Thoracic aorta (tissue), 2 donors: Measurements from ENCODE around the gene FMO4. TPM values are rescaled to one million over a fixed set of nuclear protein-coding genes. Genes with fewer than 3 reads are reported as not detected.
"Not testable (repeated sequence)": the region's sequence is repeated elsewhere in the genome, so short reads cannot be mapped to it uniquely, and the experiment has no call there.

Experiments
- ATAC-seq: fragments of 150-250 bp; one replicate; pipeline ENCODE4 v1.8.0; 2017; ENCODE audit warnings: low read depth; ENCODE audit not compliant: insufficient number of reproducible peaks, low FRiP score
- DNase-seq: peaks from one replicate; pipeline ENCODE4 v3.0.0-alpha.2; 2020; ENCODE audit warnings: low spot score
- H3K27ac ChIP-seq, 2 donors: fragments of 200-600 bp; sonication (generic); 1 replicate in 1 of 2; 2 replicates in 1 of 2; pipeline ENCODE4 v1.5.1; 2016; ENCODE audit warnings: mild to moderate bottlenecking in 2 of 2, moderate library complexity in 2 of 2
- H3K27me3 ChIP-seq: fragments of 200-600 bp; sonication (generic); replicated peaks from 2 replicates; pipeline ENCODE4 v1.6.0; 2016; ENCODE audit warnings: mild to moderate bottlenecking; ENCODE audit not compliant: insufficient read depth
- H3K36me3 ChIP-seq: fragments of 200-600 bp; sonication (generic); one replicate; pipeline ENCODE4 v1.5.1; 2016
- H3K4me1 ChIP-seq, 2 donors: fragments of 200-600 bp; sonication (generic); 1 replicate in 1 of 2; 2 replicates in 1 of 2; pipeline versions ENCODE4 v1.5.1 to v1.6.0; 2016; ENCODE audit warnings: low read depth in 2 of 2, mild to moderate bottlenecking in 1 of 2; ENCODE audit not compliant: control insufficient read depth in 1 of 2
- H3K4me3 ChIP-seq: fragments of 200-600 bp; sonication (generic); 2 replicates; pipeline ENCODE4 v1.5.1; 2016; ENCODE audit warnings: mild to moderate bottlenecking
- H3K9me3 ChIP-seq: fragments of 200-600 bp; sonication (generic); 2 replicates; pipeline ENCODE4 v1.5.1; 2016
- total RNA-seq, 2 donors: library from RNA; depleted of rRNA; stranded (reverse); fragments of >200 nt; gene quantifications; one replicate each; pipeline versions ENCODE4 v1.1.0 to v1.2.3, GENCODE V29; 2016
- TF ChIP-seq, protein P1 (sequence below): fragments of 200-600 bp; sonication (generic); IDR thresholded peaks from one replicate; pipeline ENCODE4 v1.5.1; 2019; ENCODE audit warnings: antibody characterized with exemption

FMO4 gene
- total RNA-seq, 2 donors from 2014 or later = 10.6 to 13.8 TPM

DNA sequence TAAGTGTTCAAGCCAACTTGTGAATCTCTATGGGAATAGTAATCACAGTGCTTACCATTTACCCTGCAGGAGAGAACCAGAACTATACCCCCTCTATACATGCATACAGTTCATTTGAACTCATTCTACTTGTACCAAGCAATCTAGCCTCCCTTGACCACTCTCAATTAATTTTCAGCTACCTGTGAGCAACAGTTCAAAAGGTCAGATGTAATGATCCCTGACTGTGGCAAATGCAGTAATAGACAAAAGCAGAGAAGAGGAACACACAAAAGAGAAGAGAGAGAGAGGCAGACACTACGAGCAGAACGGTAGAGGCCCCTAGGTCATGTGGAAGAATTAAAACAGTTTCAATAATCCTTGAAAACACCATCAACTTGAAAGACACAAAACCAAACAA lies 52.8 kb downstream of the FMO4 start:
- H3K27ac ChIP-seq = no peak overlapping the region
- H3K36me3 ChIP-seq = no peaks in the 10 kb centered on the region
- no peak for DNase-seq
- no peaks in the 10 kb centered on the region for H3K27me3 ChIP-seq
- no peak overlapping the region for H3K4me3 ChIP-seq
- TF ChIP-seq, protein P1, sequence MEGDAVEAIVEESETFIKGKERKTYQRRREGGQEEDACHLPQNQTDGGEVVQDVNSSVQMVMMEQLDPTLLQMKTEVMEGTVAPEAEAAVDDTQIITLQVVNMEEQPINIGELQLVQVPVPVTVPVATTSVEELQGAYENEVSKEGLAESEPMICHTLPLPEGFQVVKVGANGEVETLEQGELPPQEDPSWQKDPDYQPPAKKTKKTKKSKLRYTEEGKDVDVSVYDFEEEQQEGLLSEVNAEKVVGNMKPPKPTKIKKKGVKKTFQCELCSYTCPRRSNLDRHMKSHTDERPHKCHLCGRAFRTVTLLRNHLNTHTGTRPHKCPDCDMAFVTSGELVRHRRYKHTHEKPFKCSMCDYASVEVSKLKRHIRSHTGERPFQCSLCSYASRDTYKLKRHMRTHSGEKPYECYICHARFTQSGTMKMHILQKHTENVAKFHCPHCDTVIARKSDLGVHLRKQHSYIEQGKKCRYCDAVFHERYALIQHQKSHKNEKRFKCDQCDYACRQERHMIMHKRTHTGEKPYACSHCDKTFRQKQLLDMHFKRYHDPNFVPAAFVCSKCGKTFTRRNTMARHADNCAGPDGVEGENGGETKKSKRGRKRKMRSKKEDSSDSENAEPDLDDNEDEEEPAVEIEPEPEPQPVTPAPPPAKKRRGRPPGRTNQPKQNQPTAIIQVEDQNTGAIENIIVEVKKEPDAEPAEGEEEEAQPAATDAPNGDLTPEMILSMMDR = no peak
- ATAC-seq = no peak
- no peaks in the 10 kb centered on the region for H3K9me3 ChIP-seq
- H3K4me1 ChIP-seq = peaks cover 9 to 38% of the 10 kb centered on the region in 2 donors

DNA sequence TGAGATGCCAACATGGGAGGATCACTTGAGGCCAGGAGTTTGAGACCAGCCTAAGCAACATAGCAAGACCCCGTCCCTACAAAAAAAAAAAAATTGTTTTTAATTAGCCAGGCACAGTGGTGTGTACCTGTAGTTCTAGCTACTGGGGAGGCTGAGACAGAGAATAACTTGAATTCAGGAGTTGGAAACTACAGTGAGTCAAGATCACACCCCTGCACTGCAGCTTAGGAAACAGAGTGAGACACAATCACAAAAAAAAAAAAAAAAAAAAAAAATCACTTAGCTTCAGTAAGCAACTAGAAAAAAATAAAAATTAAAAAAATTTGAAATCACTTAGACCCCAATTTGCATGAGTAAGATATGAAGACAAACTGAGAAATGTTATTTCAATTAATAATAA lies 53.5 kb downstream of the FMO4 start:
- Histone ChIP-seq H3K27ac (peak overlapping the region in 1 of 2 donors; percentile 41), H3K4me3 (no peak overlapping the region), H3K27me3 (no peaks in the 10 kb centered on the region), H3K9me3 (no peaks in the 10 kb centered on the region), H3K36me3 (no peaks in the 10 kb centered on the region), H3K4me1 (peaks cover 13 to 44% of the 10 kb centered on the region in 2 donors)
- TF ChIP-seq, protein P1 = no peak
- ATAC-seq (no peak), DNase-seq (no peak)

DNA sequence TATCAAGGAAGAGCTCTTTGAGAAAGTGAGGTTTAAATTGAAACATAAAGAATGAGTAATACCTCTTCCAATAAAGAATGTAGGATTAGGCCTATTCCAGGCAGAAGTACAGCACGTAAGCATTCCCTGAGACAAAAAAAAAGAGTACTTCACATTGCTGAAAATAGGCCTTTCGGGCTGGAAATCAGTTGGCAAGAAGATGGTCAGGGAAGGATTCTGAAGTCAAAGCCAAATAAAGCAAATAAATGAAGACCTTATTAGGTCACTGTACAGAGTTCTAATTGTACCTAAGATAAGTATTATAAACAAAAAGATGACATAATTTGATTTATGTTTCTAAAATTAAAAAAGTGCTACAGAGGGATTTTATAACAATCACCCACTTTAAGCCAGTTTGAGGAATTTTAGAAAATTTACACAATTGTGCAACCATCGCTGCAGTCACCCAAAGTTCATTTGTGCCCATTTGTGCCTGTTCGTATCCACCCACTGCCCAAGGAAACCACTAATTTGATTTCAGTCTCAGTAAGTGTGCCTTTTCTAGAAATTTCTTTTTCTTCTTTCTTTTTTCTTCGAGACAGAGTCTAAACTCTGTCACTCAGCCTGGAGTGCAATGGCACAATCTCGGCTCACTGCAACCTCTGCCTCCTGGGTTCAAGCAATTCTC lies 58.6 kb downstream of the FMO4 start:
- Histone ChIP-seq H3K4me1 (peaks cover 13 to 39% of the 10 kb centered on the region in 2 donors), H3K4me3 (no peak overlapping the region), H3K36me3 (no peaks in the 10 kb centered on the region), H3K27me3 (no peaks in the 10 kb centered on the region), H3K27ac (peak overlapping the region; percentile 93 to 94), H3K9me3 (no peaks in the 10 kb centered on the region)
- ATAC-seq = peak; percentile 93
- TF ChIP-seq, protein P1 = no peak
- DNase-seq = no peak

DNA sequence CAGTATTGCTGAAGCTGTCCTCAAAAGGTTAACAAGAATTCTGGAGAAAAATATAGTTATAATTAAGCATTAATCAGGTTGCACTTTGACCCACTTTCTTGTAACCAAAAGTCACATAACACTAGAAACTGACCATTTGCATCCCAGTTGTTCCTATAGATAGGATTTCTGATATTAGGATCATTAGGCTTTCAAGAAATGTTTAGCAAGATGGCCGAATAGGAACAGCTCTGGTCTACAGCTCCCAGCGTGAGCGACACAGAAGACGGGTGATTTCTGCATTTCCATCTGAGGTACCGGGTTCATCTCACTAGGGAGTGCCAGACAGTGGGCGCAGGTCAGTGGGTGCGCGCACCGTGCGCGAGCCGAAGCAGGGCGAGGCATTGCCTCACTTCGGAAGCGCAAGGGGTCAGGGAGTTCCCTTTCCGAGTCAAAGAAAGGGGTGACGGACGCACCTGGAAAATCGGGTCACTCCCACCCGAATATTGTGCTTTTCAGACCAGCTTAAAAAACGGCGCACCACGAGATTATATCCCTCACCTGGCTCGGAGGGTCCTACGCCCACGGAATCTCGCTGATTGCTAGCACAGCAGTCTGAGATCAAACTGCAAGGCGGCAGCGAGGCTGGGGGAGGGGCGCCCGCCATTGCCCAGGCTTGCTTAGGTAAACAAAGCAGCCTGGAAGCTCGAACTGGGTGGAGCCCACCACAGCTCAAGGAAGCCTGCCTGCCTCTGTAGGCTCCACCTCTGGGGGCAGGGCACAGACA lies 59.6 kb downstream of the FMO4 start:
- ATAC-seq = not testable (repeated sequence)

DNA sequence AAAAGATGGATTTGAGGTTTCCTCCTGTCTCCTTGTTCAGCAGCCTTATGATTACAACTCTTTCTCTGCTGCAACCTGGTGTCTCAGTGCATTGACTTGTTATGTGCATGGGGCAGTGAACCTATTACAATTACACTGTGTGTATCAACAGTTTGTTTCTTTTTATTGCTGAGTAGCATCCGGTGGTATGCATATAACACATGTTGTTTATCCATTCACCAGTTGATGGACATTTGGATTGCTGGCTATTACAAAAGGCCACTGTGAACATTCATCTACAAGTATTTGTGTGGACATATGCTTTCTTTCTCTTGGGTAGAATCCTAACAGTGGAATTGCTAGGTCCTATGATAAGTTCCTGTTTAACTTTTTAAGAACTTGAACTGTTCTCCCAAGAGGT lies 65.9 kb downstream of the FMO4 start:
- Histone ChIP-seq H3K27ac (no peak overlapping the region), H3K9me3 (no peaks in the 10 kb centered on the region), H3K27me3 (no peaks in the 10 kb centered on the region), H3K36me3 (no peaks in the 10 kb centered on the region), H3K4me1 (no peaks in the 10 kb centered on the region), H3K4me3 (no peak overlapping the region)
- TF ChIP-seq, protein P1 = no peak
- ATAC-seq (no peak), DNase-seq (no peak)

More for the DNA sequence above, 59.6 kb downstream of the FMO4 start:
- not testable (repeated sequence) for DNase-seq, H3K9me3 ChIP-seq, H3K27me3 ChIP-seq, H3K36me3 ChIP-seq, H3K4me3 ChIP-seq
- Histone ChIP-seq H3K4me1 (peaks cover 4 to 30% of the 10 kb centered on the region in 2 donors), H3K27ac (peak overlapping the region; percentile 57 to 94)
